Pancreas (tissue), 10 donors: ENCODE measurements around the gene TMUB1. TPM values are rescaled to one million over a fixed set of nuclear protein-coding genes. Genes with fewer than 3 reads are reported as not detected.

ENCODE experiments used
- ATAC-seq, 4 donors: fragments of 200-7000 bp; cut with Tn5 transposase; one replicate each; pipeline versions ENCODE4 v1.8.0 to v1.9.1; 2020; ENCODE audit warnings: mild to moderate bottlenecking in 4 of 4, moderate library complexity in 4 of 4
- DNase-seq, 6 donors: peaks; one replicate each; pipeline ENCODE4 v3.0.0-alpha.2; 2020
- FAIRE-seq: peaks from 2 replicates; lab custom pipeline; 2012; peaks lifted over from hg19 to GRCh38; lab: Jason Lieb, UNC
- H3K27ac ChIP-seq, 4 donors: fragments of 200-600 bp; sonication (generic); 1 replicate in 3 of 4; 2 replicates in 1 of 4; pipeline versions ENCODE4 v1.5.0 to v1.8.0; 2020
- H3K27me3 ChIP-seq, 4 donors: fragments of 200-600 bp; one replicate each; pipeline ENCODE4 v1.8.0; 2021
- H3K36me3 ChIP-seq, 3 donors: fragments of 200-600 bp; sonication (generic) in 1 of 3; one replicate each; pipeline versions ENCODE4 v1.5.0 to v1.8.0; 2020 to 2021
- H3K4me1 ChIP-seq, 3 donors: fragments of 200-600 bp; one replicate each; pipeline ENCODE4 v1.8.0; 2021
- H3K4me3 ChIP-seq, 4 donors: fragments of 200-600 bp; sonication (generic) in 2 of 4; one replicate each; pipeline versions ENCODE4 v1.5.0 to v1.8.0; 2020 to 2021
- H3K9me3 ChIP-seq, 4 donors: fragments of 200-600 bp; one replicate each; pipeline ENCODE4 v1.8.0; 2021
- WGBS, 2 donors: extraction: QIAGEN DNeasy Blood & Tissue Kit; methylation state at CpG; one replicate each; pipeline ENCODE4 v1.1.7; 2013; 5-methylcytosine and 5-hydroxymethylcytosine counted together
- intact Hi-C, 3 donors: fragments of 100-400 bp; cut with DNase I; formaldehyde crosslinking; loops; one replicate each; pipeline versions ENCODE4 v1.11.1 to v1.14.2; 2022
- polyA plus RNA-seq, 2 donors: library from polyadenylated mRNA; stranded (reverse); fragments of 200-250 nt; gene quantifications; one replicate each; pipeline ENCODE4 v1.2.3, GENCODE V29; 2013
- total RNA-seq, 6 donors: library from RNA; stranded (reverse); fragmentation: NEBNext Ultra II Directional in 4 of 6; extraction: Animal tissue kit (Norgen Biotek cat#: 25700) in 4 of 6; gene quantifications; one replicate each; pipeline versions ENCODE4 v1.2.1 to v1.2.4, GENCODE V29; 2021 to 2023
- TF ChIP-seq, protein P1 (sequence below), 4 donors: fragments of 200-600 bp; sonication (generic) in 3 of 4; IDR thresholded peaks; one replicate each; pipeline versions ENCODE4 v1.5.0 to v1.8.0; 2021; ENCODE audit warnings: antibody characterized with exemption in 4 of 4
- donor health status: healthy with polysubstance abuse.
- donor health status: DM: no; HTN: no; CAD: no; lungs with moderate emphysema.
- donor health status: DM: no; HTN: no; CAD: no.
- donor health status: control.
- donor health status: control.
- donor health status: Bipolar disorder and iron deficiency.
- donor health status: DM: yes; HTN: yes; CAD: no.
- donor health status: DM: no; HTN: no; CAD: no.
- donor health status: DM: no; HTN: no; CAD: no.
- donor health status: DM: yes; HTN: yes; CAD: no.

Gene TMUB1
- total and polyA plus RNA-seq, 8 donors: 34.5 to 103 (median 44.1) TPM

DNA sequence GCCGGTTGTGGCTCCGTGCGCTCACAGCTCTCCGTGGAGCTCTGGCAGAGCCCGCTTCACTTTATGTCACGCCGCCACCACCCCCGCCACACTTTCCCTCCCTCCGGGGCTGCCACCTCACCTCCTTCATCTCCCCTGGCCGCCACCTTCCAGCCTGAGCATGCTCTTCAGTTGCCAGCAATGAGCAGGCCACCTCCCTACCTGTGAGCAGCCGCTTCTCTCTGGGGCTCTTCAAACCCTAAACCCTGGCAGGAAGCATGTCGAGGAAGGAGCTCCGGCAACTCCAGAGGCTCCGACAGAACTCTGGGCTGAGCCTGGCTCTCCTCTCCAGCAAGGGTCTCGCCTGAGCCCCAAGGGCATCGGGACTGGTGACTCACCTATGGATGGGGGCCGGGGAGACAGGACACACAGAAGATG is 47.5 kb upstream of the TMUB1 start:
- TF ChIP-seq, protein P1, sequence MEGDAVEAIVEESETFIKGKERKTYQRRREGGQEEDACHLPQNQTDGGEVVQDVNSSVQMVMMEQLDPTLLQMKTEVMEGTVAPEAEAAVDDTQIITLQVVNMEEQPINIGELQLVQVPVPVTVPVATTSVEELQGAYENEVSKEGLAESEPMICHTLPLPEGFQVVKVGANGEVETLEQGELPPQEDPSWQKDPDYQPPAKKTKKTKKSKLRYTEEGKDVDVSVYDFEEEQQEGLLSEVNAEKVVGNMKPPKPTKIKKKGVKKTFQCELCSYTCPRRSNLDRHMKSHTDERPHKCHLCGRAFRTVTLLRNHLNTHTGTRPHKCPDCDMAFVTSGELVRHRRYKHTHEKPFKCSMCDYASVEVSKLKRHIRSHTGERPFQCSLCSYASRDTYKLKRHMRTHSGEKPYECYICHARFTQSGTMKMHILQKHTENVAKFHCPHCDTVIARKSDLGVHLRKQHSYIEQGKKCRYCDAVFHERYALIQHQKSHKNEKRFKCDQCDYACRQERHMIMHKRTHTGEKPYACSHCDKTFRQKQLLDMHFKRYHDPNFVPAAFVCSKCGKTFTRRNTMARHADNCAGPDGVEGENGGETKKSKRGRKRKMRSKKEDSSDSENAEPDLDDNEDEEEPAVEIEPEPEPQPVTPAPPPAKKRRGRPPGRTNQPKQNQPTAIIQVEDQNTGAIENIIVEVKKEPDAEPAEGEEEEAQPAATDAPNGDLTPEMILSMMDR (IDR thresholded peaks at IDR 0.05): no peak
- intact Hi-C loops: no loop called here
- 92 to 93% methylated on average over 17 of the region's 17 CpGs for WGBS, 2 donors
- Histone ChIP-seq H3K27me3 (no peaks in the 10 kb centered on the region), H3K4me3 (no peak overlapping the region), H3K4me1 (no peaks in the 10 kb centered on the region), H3K36me3 (peaks cover 0 to 40% (median 0%) of the 10 kb centered on the region in 3 donors), H3K9me3 (no peaks in the 10 kb centered on the region), H3K27ac (no peak overlapping the region)
- DNase-seq: peak in 1 of 6 donors; percentile 52
- no peak for ATAC-seq
- FAIRE-seq: no peak

- peaks cover 0 to 34% (median 0%) of the 10 kb centered on the region in 3 donors for H3K36me3 ChIP-seq
- intact Hi-C loops: loop anchor here in 1 of 3 donors (5.0 kb wide), 1 partner anchor 37 kb away; the partner anchor contains the start of gene GBX1
- ATAC-seq (no peak), DNase-seq (peak in 1 of 6 donors; percentile 34), FAIRE-seq (no peak)
- TF ChIP-seq, protein P1 (IDR thresholded peaks at IDR 0.05): no peak
- H3K4me1 ChIP-seq: no peaks in the 10 kb centered on the region
- H3K9me3 ChIP-seq: no peaks in the 10 kb centered on the region
- no peaks in the 10 kb centered on the region for H3K27me3 ChIP-seq
- H3K27ac ChIP-seq: no peak overlapping the region
- no peak overlapping the region for H3K4me3 ChIP-seq
- 94 to 99% methylated on average over 9 of the region's 9 CpGs for WGBS, 2 donors
Measured at GRCh38 chr7:151129960-151130591, 46.8 kb upstream of the TMUB1 start.

GRCh38 chr7:151129117-151129959 is 46.0 kb upstream of the TMUB1 start:
- TF ChIP-seq, protein P1 (IDR thresholded peaks at IDR 0.05): no peak
- Histone ChIP-seq H3K36me3 (peaks cover 0 to 26% (median 0%) of the 10 kb centered on the region in 3 donors), H3K4me1 (no peaks in the 10 kb centered on the region), H3K4me3 (no peak overlapping the region), H3K27ac (no peak overlapping the region), H3K9me3 (no peaks in the 10 kb centered on the region), H3K27me3 (no peaks in the 10 kb centered on the region)
- peak in 2 of 6 donors; percentile 23 to 54 for DNase-seq
- intact Hi-C loops: loop anchor here in 1 of 3 donors (5.0 kb wide), 1 partner anchor 38 kb away; the partner anchor contains the start of gene GBX1
- no peak for ATAC-seq
- FAIRE-seq: no peak
- WGBS, 2 donors: 86 to 88% methylated on average over 28 of the region's 28 CpGs

GRCh38 chr7:151128716-151129115 is 45.4 kb upstream of the TMUB1 start:
- no peak for DNase-seq
- intact Hi-C loops: loop anchor here in 1 of 3 donors (5.0 kb wide), 1 partner anchor 39 kb away; the partner anchor contains the start of gene GBX1

More at GRCh38 chr7:151128716-151129115, 45.4 kb upstream of the TMUB1 start:
- Histone ChIP-seq H3K9me3 (no peaks in the 10 kb centered on the region), H3K27me3 (no peaks in the 10 kb centered on the region), H3K4me1 (no peaks in the 10 kb centered on the region), H3K4me3 (no peak overlapping the region), H3K27ac (no peak overlapping the region), H3K36me3 (peaks cover 0 to 26% (median 0%) of the 10 kb centered on the region in 3 donors)
- ATAC-seq (no peak), FAIRE-seq (no peak)
- 88 to 89% methylated on average over 8 of the region's 8 CpGs for WGBS, 2 donors
- TF ChIP-seq, protein P1 (IDR thresholded peaks at IDR 0.05): no peak
